Hematopoietic multipotent progenitor cell treated with erythropoietin and hydrocortisone succinate and interleukin-3 and kit ligand, for 17 days (in vitro differentiated cells): Measurements from ENCODE around the gene RNU5D-1.
"Not testable (repeated sequence)": the region's sequence is repeated elsewhere in the genome, so short reads cannot be mapped to it uniquely, and the experiment has no call there.

ENCODE experiments used
- DNase-seq: peaks from one replicate; pipeline ENCODE4 v3.0.0-alpha.2; 2015; ENCODE audit warnings: low spot score

Gene RNU5D-1

GRCh38 chr1:44730741-44731512, at the start of gene RNU5D-1:
Gene RNU5D-1 (minus strand): TSS chr1:44731170.
- peak; percentile 97 for DNase-seq

- DNase-seq = no peak
Measured at GRCh38 chr1:44780583-44781121, 49.7 kb upstream of the RNU5D-1 start.

GRCh38 chr1:44778705-44779576, 48.0 kb upstream of the RNU5D-1 start:
- DNase-seq = no peak

GRCh38 chr1:44777969-44778635, 47.1 kb upstream of the RNU5D-1 start:
- DNase-seq = no peak

GRCh38 chr1:44777547-44777946, 46.6 kb upstream of the RNU5D-1 start:
- DNase-seq = no peak

- no peak for DNase-seq
Measured at GRCh38 chr1:44776730-44777068, 45.7 kb upstream of the RNU5D-1 start.

- DNase-seq = peak; percentile 48
Measured at GRCh38 chr1:44775930-44776729, 45.2 kb upstream of the RNU5D-1 start.

- DNase-seq = peak; percentile 92
Measured at GRCh38 chr1:44775078-44775929, 44.3 kb upstream of the RNU5D-1 start, which contains the start of gene RPS8. Gene RPS8 (plus strand): TSS chr1:44775540. CDS start chr1:44775597, 57 bp downstream.

GRCh38 chr1:44766421-44766820, 35.5 kb upstream of the RNU5D-1 start:
- not testable (repeated sequence) for DNase-seq

- no peak for DNase-seq
Measured at GRCh38 chr1:44760876-44761275, 29.9 kb upstream of the RNU5D-1 start.

GRCh38 chr1:44759077-44759476, 28.1 kb upstream of the RNU5D-1 start:
- no peak for DNase-seq

- no peak for DNase-seq
Measured at GRCh38 chr1:44757420-44757819, 26.4 kb upstream of the RNU5D-1 start.

GRCh38 chr1:44747878-44748277, 16.9 kb upstream of the RNU5D-1 start:
- DNase-seq = no peak

- DNase-seq = peak; percentile 53
Measured at GRCh38 chr1:44743211-44743610, 12.2 kb upstream of the RNU5D-1 start.

- no peak for DNase-seq
Measured at GRCh38 chr1:44740179-44740617, 9.2 kb upstream of the RNU5D-1 start.

- peak; percentile 97 for DNase-seq
Measured at GRCh38 chr1:44739307-44740178, 8.6 kb upstream of the RNU5D-1 start, which contains the start of gene KIF2C. Gene KIF2C (plus strand): TSS chr1:44739837. CDS start chr1:44739933, 96 bp downstream.

GRCh38 chr1:44738953-44739306, 8.0 kb upstream of the RNU5D-1 start:
- not testable (repeated sequence) for DNase-seq

- no peak for DNase-seq
Measured at GRCh38 chr1:44735992-44736391, 5.0 kb upstream of the RNU5D-1 start.

GRCh38 chr1:44733784-44734183, 2.8 kb upstream of the RNU5D-1 start:
- DNase-seq = no peak
